Measurements from ENCODE around the gene PMEPA1. TPM values are rescaled to one million over a fixed set of nuclear protein-coding genes. Genes with fewer than 3 reads are reported as not detected.

PMEPA1 gene
- total and polyA plus RNA-seq, 2 donors (not counting 3 experiments of a cell fraction or from before 2014, with no cell fraction given): 31.6 to 33.2 TPM

- H3K27me3 ChIP-seq (ENCODE audit: control insufficient read depth in 2 of 2, insufficient read depth in 2 of 2, low read length in 2 of 2): no peaks in the 10 kb centered on the region
- dilution Hi-C loops (cut with MboI; ENCODE audit: extremely low pct_ligation_motif_present, low sequenced_read_pairs) (no loop called here), intact Hi-C loops (cut with micrococcal nuclease) (no loop called here)
- FAIRE-seq (no peak), DNase-seq (ENCODE audit: low read depth, low spot score) (no peak)
- CTCF ChIA-PET: no interaction called here
- H3K36me3 ChIP-seq (ENCODE audit: control insufficient read depth in 2 of 2, extremely low read depth in 1 of 2, insufficient read depth in 2 of 2, low read length in 2 of 2): peaks cover 0 to 2% of the 10 kb centered on the region in 2 experiments
- H3K4me2 ChIP-seq (ENCODE audit: insufficient read depth, low read length): no peak overlapping the region
- H3K9me1 ChIP-seq (replicated peaks; ENCODE audit: control insufficient read depth, extremely low read depth, insufficient read depth, low read length): no peaks in the 10 kb centered on the region
- no peak for TF ChIP-seq POLR2A (IDR thresholded peaks at IDR 0.05; ENCODE audit: low read depth, low read length)
- no peak for TF ChIP-seq MAX (IDR thresholded peaks at IDR 0.05; ENCODE audit: insufficient read depth, insufficient read length)
- TF ChIP-seq FOS (IDR thresholded peaks at IDR 0.05; ENCODE audit: borderline replicate concordance, insufficient read depth, low read length): no peak
- no peak for TF ChIP-seq CTCF (IDR thresholded peaks at IDR 0.05; ENCODE audit: extremely low read depth in 1 of 2, insufficient read depth in 1 of 2, low read depth in 1 of 2, low read length in 2 of 2)
- no peak for TF ChIP-seq MYC (IDR thresholded peaks at IDR 0.05; ENCODE audit: low read depth, low read length)
- TF ChIP-seq POLR2AphosphoS5 (IDR thresholded peaks at IDR 0.05; ENCODE audit: insufficient read depth, low read depth, low read length): no peak
- no peak for TF ChIP-seq JUN (IDR thresholded peaks at IDR 0.05; ENCODE audit: borderline replicate concordance, insufficient read depth, insufficient read length, low read depth)
- no peak for TF ChIP-seq GATA2 (IDR thresholded peaks at IDR 0.05; ENCODE audit: insufficient read depth, insufficient read length, low read depth, low read length)
- no peak for TF ChIP-seq EZH2 (IDR thresholded peaks at IDR 0.05; ENCODE audit: borderline replicate concordance, low read depth, low read length, severe bottlenecking)
- no peak overlapping the region for H2AFZ ChIP-seq (ENCODE audit: low read depth, low read length)
- no peak overlapping the region for H3K4me3 ChIP-seq (replicated peaks in 1 of 3; ENCODE audit: insufficient read depth in 1 of 3, low read depth in 1 of 3, low read length in 3 of 3)
- H3K27ac ChIP-seq (ENCODE audit: insufficient read depth, low read depth, low read length): no peak overlapping the region
- no peaks in the 10 kb centered on the region for H3K9me3 ChIP-seq (replicated peaks; ENCODE audit: control insufficient read depth, insufficient read depth, low read length)
- H3K9ac ChIP-seq (replicated peaks; ENCODE audit: extremely low read depth, insufficient read depth, low read length): no peak overlapping the region
- POLR2A ChIA-PET: no interaction called here
- no TSS peak for BruUV-seq (replicated peaks)
- no peaks in the 10 kb centered on the region for H4K20me1 ChIP-seq (replicated peaks; ENCODE audit: control insufficient read depth, extremely low read depth, insufficient read depth, low read length)
- H3K79me2 ChIP-seq (ENCODE audit: control insufficient read depth, insufficient read depth, low read length): peaks cover 23% of the 10 kb centered on the region
- H3K4me1 ChIP-seq (ENCODE audit: control insufficient read depth, extremely low read depth, insufficient read depth, low read length): peaks cover 6% of the 10 kb centered on the region
Measured at GRCh38 chr20:57688864-57689263, 21.0 kb downstream of the PMEPA1 start.

Data from endothelial cell of umbilical vein (primary cell).